ENCODE measurements around the gene PDE8B.

The PDE8B gene

DNA sequence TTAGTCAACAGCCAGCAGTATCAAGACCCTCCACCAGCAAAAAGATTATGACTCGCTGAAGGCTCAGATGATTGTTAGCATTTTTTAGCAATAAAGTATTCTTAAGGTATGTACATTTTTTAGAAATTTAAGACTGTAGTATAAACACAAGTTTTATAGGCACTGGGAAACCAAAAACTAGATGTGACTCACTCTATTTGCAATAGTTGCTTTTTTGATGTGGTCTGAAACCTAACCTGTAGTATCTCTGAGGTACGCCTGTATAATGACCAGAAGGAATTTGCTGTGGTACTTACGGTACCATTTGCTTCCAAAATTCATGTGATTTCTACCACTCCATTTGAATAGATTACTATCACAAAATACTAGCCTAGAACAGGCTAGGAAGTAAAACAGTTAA, 220.8 kb downstream of the PDE8B start:
- Histone ChIP-seq H3K9me3 (replicated peaks; ENCODE audit: insufficient read depth, low read length) (no peaks in the 10 kb centered on the region), H2AFZ (ENCODE audit: low read length) (no peak overlapping the region), H3K36me3 (replicated peaks; ENCODE audit: insufficient read depth, low read length) (no peaks in the 10 kb centered on the region), H3K4me3 (ENCODE audit: low read length) (no peak overlapping the region), H4K20me1 (ENCODE audit: insufficient read depth, low read length) (no peaks in the 10 kb centered on the region), H3K4me1 (ENCODE audit: low read length) (no peaks in the 10 kb centered on the region), H3K4me2 (ENCODE audit: low read depth, low read length) (no peak overlapping the region), H3K9me2 (replicated peaks; ENCODE audit: insufficient read depth, low read length) (no peaks in the 10 kb centered on the region), H3K27me3 (replicated peaks; ENCODE audit: insufficient read depth, low read length) (no peaks in the 10 kb centered on the region), H3K27ac (ENCODE audit: low read length) (no peak overlapping the region), H3K79me2 (ENCODE audit: low read length) (no peaks in the 10 kb centered on the region), H3F3A (ENCODE audit: insufficient read depth, low read length) (no peaks in the 10 kb centered on the region), H3K9ac (ENCODE audit: low read length) (no peak overlapping the region)
- no peak for DNase-seq
- TF ChIP-seq, protein P1, sequence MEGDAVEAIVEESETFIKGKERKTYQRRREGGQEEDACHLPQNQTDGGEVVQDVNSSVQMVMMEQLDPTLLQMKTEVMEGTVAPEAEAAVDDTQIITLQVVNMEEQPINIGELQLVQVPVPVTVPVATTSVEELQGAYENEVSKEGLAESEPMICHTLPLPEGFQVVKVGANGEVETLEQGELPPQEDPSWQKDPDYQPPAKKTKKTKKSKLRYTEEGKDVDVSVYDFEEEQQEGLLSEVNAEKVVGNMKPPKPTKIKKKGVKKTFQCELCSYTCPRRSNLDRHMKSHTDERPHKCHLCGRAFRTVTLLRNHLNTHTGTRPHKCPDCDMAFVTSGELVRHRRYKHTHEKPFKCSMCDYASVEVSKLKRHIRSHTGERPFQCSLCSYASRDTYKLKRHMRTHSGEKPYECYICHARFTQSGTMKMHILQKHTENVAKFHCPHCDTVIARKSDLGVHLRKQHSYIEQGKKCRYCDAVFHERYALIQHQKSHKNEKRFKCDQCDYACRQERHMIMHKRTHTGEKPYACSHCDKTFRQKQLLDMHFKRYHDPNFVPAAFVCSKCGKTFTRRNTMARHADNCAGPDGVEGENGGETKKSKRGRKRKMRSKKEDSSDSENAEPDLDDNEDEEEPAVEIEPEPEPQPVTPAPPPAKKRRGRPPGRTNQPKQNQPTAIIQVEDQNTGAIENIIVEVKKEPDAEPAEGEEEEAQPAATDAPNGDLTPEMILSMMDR (IDR thresholded peaks at IDR 0.05; ENCODE audit: low read length) = no peak
- TF ChIP-seq EZH2phosphoT487 (IDR thresholded peaks at IDR 0.05; ENCODE audit: low read length) (no peak), EZH2 (optimal IDR thresholded peaks at IDR 0.05; ENCODE audit: low read depth, low read length) (no peak)

GRCh38 chr5:77431719-77432118, 221.2 kb downstream of the PDE8B start:
- H2AFZ ChIP-seq (ENCODE audit: low read length) = no peak overlapping the region
- H3K4me1 ChIP-seq (ENCODE audit: low read length) = no peaks in the 10 kb centered on the region
- no peak overlapping the region for H3K4me3 ChIP-seq (ENCODE audit: low read length)
- no peak for DNase-seq
- no peak overlapping the region for H3K27ac ChIP-seq (ENCODE audit: low read length)
- no peaks in the 10 kb centered on the region for H3F3A ChIP-seq (ENCODE audit: insufficient read depth, low read length)
- no peak for TF ChIP-seq EZH2phosphoT487 (IDR thresholded peaks at IDR 0.05; ENCODE audit: low read length)
- TF ChIP-seq, protein P1 (IDR thresholded peaks at IDR 0.05; ENCODE audit: low read length) = no peak
- TF ChIP-seq EZH2 (optimal IDR thresholded peaks at IDR 0.05; ENCODE audit: low read depth, low read length) = no peak
- no peak overlapping the region for H3K9ac ChIP-seq (ENCODE audit: low read length)
- H3K79me2 ChIP-seq (ENCODE audit: low read length) = no peaks in the 10 kb centered on the region
- H3K36me3 ChIP-seq (replicated peaks; ENCODE audit: insufficient read depth, low read length) = no peaks in the 10 kb centered on the region
- no peaks in the 10 kb centered on the region for H3K9me2 ChIP-seq (replicated peaks; ENCODE audit: insufficient read depth, low read length)
- no peaks in the 10 kb centered on the region for H3K9me3 ChIP-seq (replicated peaks; ENCODE audit: insufficient read depth, low read length)
- no peaks in the 10 kb centered on the region for H4K20me1 ChIP-seq (ENCODE audit: insufficient read depth, low read length)
- H3K27me3 ChIP-seq (replicated peaks; ENCODE audit: insufficient read depth, low read length) = no peaks in the 10 kb centered on the region
- no peak overlapping the region for H3K4me2 ChIP-seq (ENCODE audit: low read depth, low read length)

DNA sequence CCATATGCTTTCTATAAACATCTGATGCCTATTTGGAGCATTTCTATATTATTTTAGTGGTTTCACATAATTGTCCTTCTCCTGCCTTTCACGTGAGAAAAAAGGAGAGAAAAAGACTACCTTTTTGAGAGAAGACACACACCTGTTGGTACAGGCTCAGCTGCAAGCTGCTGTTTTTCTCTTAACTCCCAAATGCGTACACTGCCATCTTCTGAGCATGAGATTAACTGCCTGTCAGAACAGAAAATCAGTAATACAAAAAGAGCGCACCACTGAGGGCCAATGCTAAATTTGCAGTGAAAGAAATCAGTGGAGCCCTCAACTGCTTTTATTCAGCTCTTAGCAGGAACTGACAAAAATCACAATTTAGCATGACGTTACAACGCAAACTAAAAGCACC, 226.7 kb downstream of the PDE8B start:
- Histone ChIP-seq H3K9ac (ENCODE audit: low read length) (no peak overlapping the region), H2AFZ (ENCODE audit: low read length) (no peak overlapping the region), H3F3A (ENCODE audit: insufficient read depth, low read length) (no peaks in the 10 kb centered on the region), H3K4me3 (ENCODE audit: low read length) (no peak overlapping the region), H3K27ac (ENCODE audit: low read length) (no peak overlapping the region), H4K20me1 (ENCODE audit: insufficient read depth, low read length) (no peaks in the 10 kb centered on the region), H3K36me3 (replicated peaks; ENCODE audit: insufficient read depth, low read length) (no peaks in the 10 kb centered on the region), H3K4me2 (ENCODE audit: low read depth, low read length) (no peak overlapping the region), H3K79me2 (ENCODE audit: low read length) (no peaks in the 10 kb centered on the region), H3K9me2 (replicated peaks; ENCODE audit: insufficient read depth, low read length) (no peaks in the 10 kb centered on the region), H3K4me1 (ENCODE audit: low read length) (no peaks in the 10 kb centered on the region), H3K9me3 (replicated peaks; ENCODE audit: insufficient read depth, low read length) (no peaks in the 10 kb centered on the region), H3K27me3 (replicated peaks; ENCODE audit: insufficient read depth, low read length) (no peaks in the 10 kb centered on the region)
- TF ChIP-seq, protein P1 (IDR thresholded peaks at IDR 0.05; ENCODE audit: low read length) = no peak
- TF ChIP-seq EZH2phosphoT487 (IDR thresholded peaks at IDR 0.05; ENCODE audit: low read length) = no peak
- no peak for TF ChIP-seq EZH2 (optimal IDR thresholded peaks at IDR 0.05; ENCODE audit: low read depth, low read length)
- DNase-seq = no peak

Measured in MM.1S (cell line).